BLaER1 treated with 17β-estradiol and CSF1 and Interleukin-3, amounts not matched to agents 10 nM and 100 nM (cell line): ENCODE results near the gene PITX1.
"Not testable (repeated sequence)": the region's sequence is repeated elsewhere in the genome, so short reads cannot be mapped to it uniquely, and the experiment has no call there.

Source experiments
- H3K27ac ChIP-seq, 11 experiments: shearing (Covaris generic); formaldehyde crosslinking; 2 replicates each; pipeline ENCODE4 v1.8.1; 2022
- H3K27me3 ChIP-seq, 11 experiments: shearing (Covaris generic); formaldehyde crosslinking; 2 replicates each; pipeline ENCODE4 v1.8.1; 2022
- H3K36me3 ChIP-seq, 11 experiments: shearing (Covaris generic); formaldehyde crosslinking; 2 replicates each; pipeline ENCODE4 v1.8.1; 2022
- H3K4me1 ChIP-seq, 10 experiments: shearing (Covaris generic); formaldehyde crosslinking; 2 replicates each; pipeline ENCODE4 v1.8.1; 2022
- H3K4me2 ChIP-seq, 11 experiments: shearing (Covaris generic); formaldehyde crosslinking; 2 replicates each; pipeline ENCODE4 v1.8.1; 2022
- H3K4me3 ChIP-seq, 10 experiments: shearing (Covaris generic); formaldehyde crosslinking; 2 replicates each; pipeline ENCODE4 v1.8.1; 2022
- H3K9ac ChIP-seq, 11 experiments: shearing (Covaris generic); formaldehyde crosslinking; 2 replicates each; pipeline ENCODE4 v1.8.1; 2022
- H3K9me3 ChIP-seq, 11 experiments: shearing (Covaris generic); formaldehyde crosslinking; replicated peaks in 1 of 11; 2 replicates each; pipeline ENCODE4 v1.8.1; 2022
- H4K20me1 ChIP-seq, 11 experiments: shearing (Covaris generic); formaldehyde crosslinking; 2 replicates each; pipeline ENCODE4 v1.8.1; 2022
- Cebpa-rat ChIP-seq, 11 experiments: shearing (Covaris generic); IDR thresholded peaks; 2 replicates each; pipeline ENCODE4 v1.8.1; 2022

PITX1 gene

DNA sequence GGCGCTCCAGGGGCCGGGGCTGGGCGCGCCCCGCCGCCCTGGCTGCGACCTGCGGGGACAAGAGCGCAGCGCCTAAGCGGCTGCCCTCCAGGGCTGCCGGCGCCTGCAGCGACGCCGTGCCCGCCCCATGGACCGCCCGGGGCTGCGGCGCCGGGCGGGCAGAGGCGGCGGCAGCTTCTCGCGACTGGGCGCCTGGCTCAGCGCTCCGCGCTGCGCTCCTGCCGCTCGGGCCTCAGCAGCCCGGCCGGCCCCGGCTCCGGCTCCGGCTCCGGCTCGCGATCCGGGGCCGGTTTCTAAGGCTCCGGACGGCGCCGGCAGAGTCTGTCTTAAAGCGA is at the start of gene PITX1:
PITX1 (minus strand) TSS at position 328 of the 335 bp plus-strand sequence. CDS start 347 bp downstream, outside the sequence.
- H3K27me3 ChIP-seq, result peaks cover 97 to 100% (median 100%) of the 10 kb centered on the region in 11 experiments

GRCh38 chr5:135083334-135083733 is 49.3 kb upstream of the PITX1 start:
- not testable (repeated sequence) for H3K4me2 ChIP-seq, H3K36me3 ChIP-seq, H3K27ac ChIP-seq, H3K9ac ChIP-seq, H3K4me3 ChIP-seq, H3K27me3 ChIP-seq, H4K20me1 ChIP-seq
- Histone ChIP-seq H3K4me1 (peaks cover 0 to 11% (median 10%) of the 10 kb centered on the region in 10 experiments; a peak in 15 of 20 replicates), H3K9me3 (peaks cover 24 to 32% (median 26%) of the 10 kb centered on the region in 11 experiments)

More for the DNA sequence above, at the start of gene PITX1:
- Histone ChIP-seq H3K27ac (no peak within 1 kb of the TSS), H3K36me3 (no peaks in the 10 kb centered on the region), H3K9ac (no peak within 1 kb of the TSS; a peak in 1 of 22 replicates), H3K4me1 (peaks cover 0 to 13% (median 6%) of the 10 kb centered on the region in 10 experiments; a peak in 16 of 20 replicates), H4K20me1 (peaks cover 0 to 80% (median 62%) of the 10 kb centered on the region in 11 experiments; a peak in 17 of 22 replicates), H3K4me3 (peak within 1 kb of the TSS; percentile 37 to 64 (median 48); a peak in 19 of 20 replicates), H3K9me3 (peaks cover 22 to 48% (median 32%) of the 10 kb centered on the region in 11 experiments), H3K4me2 (peak within 1 kb of the TSS; percentile 61 to 90 (median 75))
- no peak for TF ChIP-seq Cebpa-rat (IDR thresholded peaks at IDR 0.05)

DNA sequence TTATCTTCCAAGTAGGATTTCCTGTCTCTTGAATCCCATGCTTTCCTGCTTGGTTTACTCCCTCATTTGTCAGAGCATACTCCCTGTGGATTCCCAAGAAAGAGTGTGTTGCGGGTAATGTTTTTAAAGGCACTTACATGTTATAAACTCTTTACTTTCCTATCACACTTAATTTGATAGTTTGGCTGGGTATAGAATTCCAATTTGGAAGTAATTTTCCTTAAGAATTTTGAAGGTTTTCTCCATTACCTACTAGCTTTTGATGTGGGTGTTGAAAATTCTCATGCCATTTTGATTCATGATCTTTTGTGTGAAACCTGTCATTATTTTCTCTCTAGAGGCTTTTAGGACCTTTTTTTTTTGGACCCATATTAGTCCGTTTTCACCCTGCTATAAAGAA is 47.2 kb upstream of the PITX1 start:
- Histone ChIP-seq H3K36me3 (no peaks in the 10 kb centered on the region), H3K4me3 (no peak overlapping the region), H4K20me1 (no peaks in the 10 kb centered on the region), H3K9me3 (peaks cover 24 to 32% (median 26%) of the 10 kb centered on the region in 11 experiments), H3K4me1 (peaks cover 0 to 11% (median 10%) of the 10 kb centered on the region in 10 experiments; a peak in 15 of 20 replicates), H3K27me3 (no peaks in the 10 kb centered on the region), H3K4me2 (no peak overlapping the region), H3K27ac (no peak overlapping the region), H3K9ac (no peak overlapping the region)
- TF ChIP-seq Cebpa-rat (IDR thresholded peaks at IDR 0.05), result no peak

DNA sequence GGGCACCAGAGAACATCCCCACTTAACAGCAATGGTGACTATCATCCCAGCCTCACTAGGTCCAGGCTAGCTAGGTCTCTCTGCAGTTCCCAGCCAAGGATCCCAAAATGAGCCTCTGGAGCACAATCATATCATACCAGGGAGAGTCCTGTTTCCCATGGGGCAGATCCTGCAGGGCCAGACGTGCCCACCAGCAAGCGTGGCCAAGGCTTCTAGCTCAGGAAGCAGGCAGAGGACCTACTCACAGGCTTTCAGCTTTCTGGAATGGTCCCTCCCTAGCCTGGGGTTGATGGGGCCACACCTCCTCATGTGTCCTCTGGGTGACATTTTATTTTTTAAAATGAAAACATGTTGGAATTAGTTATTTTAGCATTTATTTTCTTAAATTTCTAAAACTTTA is 45.7 kb upstream of the PITX1 start:
- no peak for TF ChIP-seq Cebpa-rat (IDR thresholded peaks at IDR 0.05)

DNA sequence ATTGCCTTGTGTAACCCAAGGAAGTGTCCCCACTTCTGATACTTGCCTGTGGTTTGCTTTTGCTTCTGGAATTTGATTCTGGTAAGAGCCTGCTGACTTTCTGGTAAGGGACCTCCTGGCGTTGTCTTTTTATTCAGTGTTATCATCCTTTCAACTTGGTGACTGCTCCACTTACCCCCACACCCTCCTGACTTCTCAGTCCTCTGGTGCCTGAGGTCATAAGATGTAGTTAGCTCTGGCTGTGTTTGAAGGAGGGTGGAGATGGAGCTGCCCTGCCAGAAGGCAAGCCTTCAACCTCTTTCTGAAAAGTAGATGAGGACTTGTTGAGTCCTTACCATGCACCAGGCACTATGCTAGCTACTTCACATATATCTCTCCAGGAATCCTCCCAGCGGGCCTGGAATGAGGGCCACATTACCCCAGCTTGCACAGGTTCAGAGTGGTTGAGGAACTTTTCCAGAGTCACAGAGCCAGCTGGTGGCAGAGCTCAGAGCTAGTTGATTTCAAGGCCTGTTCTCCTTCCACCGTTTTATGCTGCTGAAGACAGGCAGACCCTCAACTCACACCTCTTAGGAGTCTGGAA is 45.2 kb upstream of the PITX1 start:
- H3K9me3 ChIP-seq, result peaks cover 24 to 32% (median 26%) of the 10 kb centered on the region in 11 experiments
- H3K9ac ChIP-seq, result no peak overlapping the region
- H3K27ac ChIP-seq, result peak overlapping the region in 2 of 11 experiments; percentile 13 to 15; a peak in 1 of 22 replicates
- H3K4me2 ChIP-seq, result peak overlapping the region in 9 of 11 experiments; percentile 15 to 66 (median 42); a peak in 17 of 22 replicates
- no peaks in the 10 kb centered on the region for H4K20me1 ChIP-seq
- 0 out of 22 replicates have a peak, but pooled peaks of 1 of the 11 experiments have one; percentile 36 for TF ChIP-seq Cebpa-rat (IDR thresholded peaks at IDR 0.05)
- no peaks in the 10 kb centered on the region for H3K27me3 ChIP-seq
- H3K36me3 ChIP-seq, result no peaks in the 10 kb centered on the region
- no peak overlapping the region for H3K4me3 ChIP-seq
- peaks cover 0 to 11% (median 10%) of the 10 kb centered on the region in 10 experiments; a peak in 15 of 20 replicates for H3K4me1 ChIP-seq

More for the DNA sequence above, 45.7 kb upstream of the PITX1 start:
- H3K27me3 ChIP-seq, result no peaks in the 10 kb centered on the region
- peaks cover 0 to 11% (median 10%) of the 10 kb centered on the region in 10 experiments; a peak in 15 of 20 replicates for H3K4me1 ChIP-seq
- H4K20me1 ChIP-seq, result no peaks in the 10 kb centered on the region
- peaks cover 24 to 32% (median 26%) of the 10 kb centered on the region in 11 experiments for H3K9me3 ChIP-seq
- H3K4me3 ChIP-seq, result no peak overlapping the region
- H3K4me2 ChIP-seq, result peak overlapping the region in 8 of 11 experiments; percentile 15 to 66 (median 45); a peak in 11 of 22 replicates
- H3K9ac ChIP-seq, result no peak overlapping the region
- no peaks in the 10 kb centered on the region for H3K36me3 ChIP-seq
- no peak overlapping the region for H3K27ac ChIP-seq

- Histone ChIP-seq H3K4me1 (peaks cover 6 to 11% (median 10%) of the 10 kb centered on the region in 10 experiments; a peak in 18 of 20 replicates), H4K20me1 (no peaks in the 10 kb centered on the region; a peak in 1 of 22 replicates), H3K27me3 (no peaks in the 10 kb centered on the region), H3K36me3 (no peaks in the 10 kb centered on the region), H3K9me3 (peaks cover 14 to 19% (median 17%) of the 10 kb centered on the region in 11 experiments), H3K27ac (no peak overlapping the region), H3K9ac (no peak overlapping the region), H3K4me3 (no peak overlapping the region), H3K4me2 (no peak overlapping the region)
- no peak for TF ChIP-seq Cebpa-rat (IDR thresholded peaks at IDR 0.05)
Observed at GRCh38 chr5:135076801-135077200, 42.8 kb upstream of the PITX1 start.

DNA sequence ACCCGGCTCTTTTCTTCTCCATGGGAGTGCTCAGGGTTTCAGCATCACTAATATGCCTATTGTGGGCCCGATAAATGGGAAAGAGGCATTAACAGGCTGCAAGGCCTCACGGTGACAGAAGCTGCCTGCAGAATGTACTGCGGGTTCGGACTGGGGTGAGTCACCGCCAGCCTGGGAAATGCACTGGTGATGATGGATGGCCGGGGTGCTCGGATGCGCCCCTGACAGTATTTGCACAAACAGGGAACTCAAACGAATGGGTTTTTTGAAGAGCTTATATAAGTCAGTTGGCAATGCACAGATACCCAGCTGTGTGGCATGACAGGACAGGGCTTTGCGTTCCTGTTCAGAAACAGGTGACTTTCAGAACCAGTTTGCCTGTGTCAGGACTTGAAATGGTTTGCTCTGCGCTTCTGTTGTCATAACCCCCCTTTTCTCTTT is 42.0 kb upstream of the PITX1 start:
- Histone ChIP-seq H3K4me2 (no peak overlapping the region), H3K9me3 (peaks cover 7 to 11% (median 10%) of the 10 kb centered on the region in 11 experiments), H3K4me3 (no peak overlapping the region), H3K27me3 (no peaks in the 10 kb centered on the region), H3K36me3 (no peaks in the 10 kb centered on the region), H3K9ac (no peak overlapping the region), H3K4me1 (peaks cover 6 to 11% (median 10%) of the 10 kb centered on the region in 10 experiments; a peak in 18 of 20 replicates), H3K27ac (no peak overlapping the region), H4K20me1 (no peaks in the 10 kb centered on the region; a peak in 1 of 22 replicates)
- no peak for TF ChIP-seq Cebpa-rat (IDR thresholded peaks at IDR 0.05)

DNA sequence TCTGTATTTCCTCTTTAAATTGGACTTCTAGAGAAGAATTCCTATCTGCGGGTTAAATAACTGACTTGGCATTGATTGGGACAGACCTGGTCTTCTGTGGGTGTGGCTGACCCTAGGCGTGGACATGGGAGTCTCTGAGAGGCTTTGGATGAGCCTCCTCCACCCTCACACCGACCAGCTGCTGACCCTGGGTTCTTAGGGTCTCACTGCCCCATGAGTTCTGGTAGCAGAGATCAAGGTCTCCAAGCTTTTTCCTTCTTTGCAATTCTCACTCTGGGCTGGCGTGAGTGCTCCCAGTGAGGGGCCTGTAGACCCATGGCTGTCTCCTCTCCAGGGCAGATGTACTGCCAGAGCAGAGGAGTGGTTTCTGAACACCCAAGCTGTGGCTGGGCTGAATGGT is 41.6 kb upstream of the PITX1 start:
- Histone ChIP-seq H3K4me2 (no peak overlapping the region), H3K27me3 (no peaks in the 10 kb centered on the region)

DNA sequence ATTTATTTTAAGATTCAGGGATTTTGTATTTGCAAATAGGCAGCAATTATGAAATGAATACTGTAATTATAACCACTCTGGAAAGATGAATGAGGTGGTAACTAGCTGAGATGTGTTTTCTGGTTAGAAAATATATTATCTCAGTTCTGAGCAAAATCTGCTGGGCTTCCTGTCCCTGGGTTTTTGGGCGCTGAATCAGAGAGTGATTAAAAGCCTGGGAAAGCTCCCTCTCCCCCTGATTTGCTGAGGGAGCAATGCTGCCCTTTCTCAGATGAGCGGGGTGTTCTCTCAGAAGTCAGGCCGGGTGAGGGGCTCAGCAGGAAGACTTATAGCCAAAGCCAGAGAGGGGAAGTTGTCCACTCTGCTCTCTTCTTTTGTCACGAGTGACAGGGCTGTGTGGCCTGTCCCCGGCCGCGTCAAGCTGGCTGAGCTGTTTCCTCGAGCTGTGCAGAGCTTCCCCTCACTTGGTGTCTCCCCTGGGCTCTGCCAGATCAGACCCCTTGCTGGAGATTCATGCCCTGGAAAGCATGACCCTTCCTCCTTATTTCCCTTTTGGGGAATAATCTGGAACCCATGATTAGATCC is 39.8 kb upstream of the PITX1 start:
- no peak for TF ChIP-seq Cebpa-rat (IDR thresholded peaks at IDR 0.05)
- Histone ChIP-seq H3K27ac (no peak overlapping the region), H3K9ac (no peak overlapping the region), H3K4me3 (no peak overlapping the region), H3K36me3 (no peaks in the 10 kb centered on the region), H3K4me2 (peak overlapping the region in 1 of 11 experiments; percentile 4; a peak in 1 of 22 replicates), H3K4me1 (peaks cover under 1 to 9% (median 1%) of the 10 kb centered on the region in 10 experiments; a peak in 15 of 20 replicates), H3K27me3 (no peaks in the 10 kb centered on the region), H3K9me3 (no peaks in the 10 kb centered on the region), H4K20me1 (no peaks in the 10 kb centered on the region; a peak in 1 of 22 replicates)

More for the DNA sequence above, 41.6 kb upstream of the PITX1 start:
- TF ChIP-seq Cebpa-rat (IDR thresholded peaks at IDR 0.05), result no peak
- Histone ChIP-seq H3K36me3 (no peaks in the 10 kb centered on the region), H3K9ac (no peak overlapping the region), H4K20me1 (no peaks in the 10 kb centered on the region; a peak in 1 of 22 replicates), H3K27ac (no peak overlapping the region), H3K4me1 (peaks cover 6 to 11% (median 10%) of the 10 kb centered on the region in 10 experiments; a peak in 18 of 20 replicates), H3K4me3 (no peak overlapping the region), H3K9me3 (peaks cover 2 to 7% (median 5%) of the 10 kb centered on the region in 11 experiments; a peak in 20 of 22 replicates)
